OCI-LY7 (cell line): ENCODE measurements around the gene SRRM5.

Experiments used
- CTCF ChIP-seq: fragments of 200-600 bp; sonication (generic); conservative IDR thresholded peaks from 2 replicates; pipeline ENCODE4 v1.5.1; 2014; ENCODE audit warnings: mild to moderate bottlenecking, antibody characterized with exemption, low read length, moderate library complexity, mixed read lengths
- EZH2phosphoT487 ChIP-seq: fragments of 200-600 bp; sonication (generic); IDR thresholded peaks from 2 replicates; pipeline ENCODE4 v1.6.1; 2018; ENCODE audit warnings: low read depth, borderline replicate concordance, mild to moderate bottlenecking, mixed run types, antibody characterized with exemption, low read length, moderate library complexity, mixed read lengths

GRCh38 chr19:43640424-43640757 lies 28.5 kb downstream of the SRRM5 start:
- no peak for TF ChIP-seq CTCF
- TF ChIP-seq EZH2phosphoT487: no peak
